ENCODE measurements around the gene EPB41L4B.
A peak's percentile ranks its signal among the peaks of the same experiment; 100 is the strongest.

EPB41L4B gene

DNA sequence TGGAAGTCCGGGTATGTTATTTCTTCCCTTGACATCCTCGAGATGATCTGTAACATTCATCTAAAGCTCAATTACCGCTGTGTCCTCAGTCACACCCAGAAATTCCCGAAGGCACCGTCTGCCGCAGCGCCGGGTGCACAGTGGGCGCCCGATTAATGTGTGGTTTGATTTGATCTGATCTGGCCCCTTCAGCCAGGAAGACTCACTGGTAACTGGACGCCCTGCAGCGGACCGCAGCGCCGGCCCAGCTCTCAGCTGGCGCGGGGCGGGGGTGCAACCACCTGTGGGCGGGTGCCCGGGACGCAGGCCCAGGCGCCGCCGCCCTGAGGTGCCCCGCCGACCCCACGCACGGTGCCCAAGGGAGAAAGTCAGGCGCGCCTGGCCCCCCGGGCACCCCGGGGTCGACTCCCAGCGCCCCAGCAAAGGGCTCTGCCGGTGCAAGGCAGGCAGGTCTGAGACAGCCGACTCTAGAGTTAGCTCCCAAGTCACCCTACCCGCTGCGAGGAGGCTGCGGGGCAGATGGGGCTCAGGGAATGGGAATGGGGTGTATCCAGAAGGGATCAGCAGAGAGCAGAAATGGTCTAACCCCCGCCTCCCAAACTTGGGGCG is 1.7 kb downstream of the EPB41L4B start:
- Histone ChIP-seq H2AFZ (ENCODE audit: low read depth, low read length) (no peak overlapping the region), H3K18ac (ENCODE audit: low read depth in 1 of 2, low read length in 2 of 2) (no peak overlapping the region), H3K23ac (ENCODE audit: low read length in 2 of 2) (peak overlapping the region in 1 of 2 experiments; percentile 50), H3K9me3 (ENCODE audit: control insufficient read depth, low read length) (no peaks in the 10 kb centered on the region), H2BK15ac (ENCODE audit: low read depth, poor library complexity, severe bottlenecking) (no peak overlapping the region), H2BK12ac (ENCODE audit: low read length in 2 of 2) (no peak overlapping the region), H3K9ac (ENCODE audit: low read length) (no peak overlapping the region), H3K4me3 (ENCODE audit: insufficient read depth in 1 of 2, low read depth in 1 of 2, low read length in 2 of 2) (peak overlapping the region in 1 of 2 experiments; percentile 3), H4K91ac (ENCODE audit: low read length) (no peak overlapping the region), H3K4ac (ENCODE audit: low read depth in 1 of 2, low read length in 2 of 2) (no peak overlapping the region), H2BK120ac (ENCODE audit: low read depth, low read length) (no peak overlapping the region), H2BK5ac (ENCODE audit: low read depth, low read length, poor library complexity, severe bottlenecking) (no peak overlapping the region), H2AK5ac (ENCODE audit: low read length, severe bottlenecking) (no peak overlapping the region), H3K27me3 (ENCODE audit: control insufficient read depth in 1 of 2, insufficient read depth in 1 of 2, low read length in 2 of 2) (peaks cover 60 to 80% of the 10 kb centered on the region in 2 experiments), H3K27ac (ENCODE audit: low read length, poor library complexity, severe bottlenecking) (no peak overlapping the region), H3K79me1 (replicated peaks; ENCODE audit: low read length, poor library complexity, severe bottlenecking) (no peaks in the 10 kb centered on the region), H3K14ac (ENCODE audit: low read length in 2 of 2) (no peak overlapping the region), H3K36me3 (ENCODE audit: control insufficient read depth in 1 of 2, insufficient read depth in 2 of 2, low read depth in 1 of 2, low read length in 2 of 2) (no peaks in the 10 kb centered on the region), H4K8ac (ENCODE audit: low read length) (no peak overlapping the region), H3K4me2 (ENCODE audit: low read length, poor library complexity, severe bottlenecking) (peak overlapping the region; percentile 63), H3K4me1 (ENCODE audit: control insufficient read depth, insufficient read depth, low read depth, low read length) (peaks cover 13% of the 10 kb centered on the region)
- no peak for DNase-seq
- 12% methylated on average over 36 of the region's 41 CpGs for WGBS

DNA sequence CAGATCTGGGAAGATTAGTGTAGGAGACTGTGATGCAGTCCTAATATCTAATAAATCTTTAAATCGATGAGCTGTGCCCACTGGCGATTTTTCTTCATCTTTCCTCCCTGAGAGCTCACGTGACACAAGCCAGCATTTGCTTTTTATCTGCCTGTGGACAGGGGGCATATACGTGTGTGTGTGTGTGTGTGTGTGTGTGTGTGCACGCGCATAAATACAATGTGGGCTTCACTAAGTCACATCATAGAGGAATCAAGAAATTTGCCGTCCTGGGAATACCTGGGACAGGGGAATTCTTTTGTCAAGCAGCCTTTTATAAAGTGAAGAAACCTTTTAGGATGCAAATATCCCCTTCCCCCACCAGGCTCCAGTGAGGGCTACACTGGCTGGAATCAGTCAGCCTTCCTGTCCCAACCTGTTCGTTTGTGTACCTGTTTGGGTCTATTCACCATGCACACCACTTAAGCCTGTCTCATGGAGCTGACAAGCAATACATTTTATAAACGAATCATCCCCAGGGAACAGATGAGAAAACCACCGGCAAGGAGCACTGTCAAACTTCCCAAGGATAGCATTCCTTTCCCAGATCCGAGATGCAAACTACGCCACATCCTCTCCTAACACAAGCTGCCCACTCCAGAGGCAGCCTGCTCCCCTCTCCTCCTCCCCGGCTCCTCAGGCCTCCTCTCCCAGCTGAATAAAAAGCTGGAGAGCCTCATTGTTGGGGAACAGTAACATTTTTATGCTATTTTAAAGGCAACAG is 2.7 kb downstream of the EPB41L4B start:
- no peak overlapping the region for H2BK15ac ChIP-seq (ENCODE audit: low read depth, poor library complexity, severe bottlenecking)
- no peak overlapping the region for H3K4me3 ChIP-seq (ENCODE audit: insufficient read depth in 1 of 2, low read depth in 1 of 2, low read length in 2 of 2)
- H3K27ac ChIP-seq (ENCODE audit: low read length, poor library complexity, severe bottlenecking), result no peak overlapping the region
- DNase-seq, result no peak
- no peak overlapping the region for H3K9ac ChIP-seq (ENCODE audit: low read length)
- peaks cover 13% of the 10 kb centered on the region for H3K4me1 ChIP-seq (ENCODE audit: control insufficient read depth, insufficient read depth, low read depth, low read length)
- H4K8ac ChIP-seq (ENCODE audit: low read length), result no peak overlapping the region
- no peak overlapping the region for H2BK120ac ChIP-seq (ENCODE audit: low read depth, low read length)
- peaks cover 59 to 80% of the 10 kb centered on the region in 2 experiments for H3K27me3 ChIP-seq (ENCODE audit: control insufficient read depth in 1 of 2, insufficient read depth in 1 of 2, low read length in 2 of 2)
- no peak overlapping the region for H3K4ac ChIP-seq (ENCODE audit: low read depth in 1 of 2, low read length in 2 of 2)
- no peak overlapping the region for H4K91ac ChIP-seq (ENCODE audit: low read length)
- H3K36me3 ChIP-seq (ENCODE audit: control insufficient read depth in 1 of 2, insufficient read depth in 2 of 2, low read depth in 1 of 2, low read length in 2 of 2), result no peaks in the 10 kb centered on the region
- no peak overlapping the region for H2AK5ac ChIP-seq (ENCODE audit: low read length, severe bottlenecking)
- no peaks in the 10 kb centered on the region for H3K79me1 ChIP-seq (replicated peaks; ENCODE audit: low read length, poor library complexity, severe bottlenecking)
- no peak overlapping the region for H3K14ac ChIP-seq (ENCODE audit: low read length in 2 of 2)
- no peak overlapping the region for H2AFZ ChIP-seq (ENCODE audit: low read depth, low read length)
- H3K4me2 ChIP-seq (ENCODE audit: low read length, poor library complexity, severe bottlenecking), result no peak overlapping the region
- WGBS, result 38% methylated on average over 12 of the region's 13 CpGs
- no peak overlapping the region for H3K23ac ChIP-seq (ENCODE audit: low read length in 2 of 2)
- H2BK5ac ChIP-seq (ENCODE audit: low read depth, low read length, poor library complexity, severe bottlenecking), result no peak overlapping the region
- no peaks in the 10 kb centered on the region for H3K9me3 ChIP-seq (ENCODE audit: control insufficient read depth, low read length)
- no peak overlapping the region for H2BK12ac ChIP-seq (ENCODE audit: low read length in 2 of 2)
- no peak overlapping the region for H3K18ac ChIP-seq (ENCODE audit: low read depth in 1 of 2, low read length in 2 of 2)

DNA sequence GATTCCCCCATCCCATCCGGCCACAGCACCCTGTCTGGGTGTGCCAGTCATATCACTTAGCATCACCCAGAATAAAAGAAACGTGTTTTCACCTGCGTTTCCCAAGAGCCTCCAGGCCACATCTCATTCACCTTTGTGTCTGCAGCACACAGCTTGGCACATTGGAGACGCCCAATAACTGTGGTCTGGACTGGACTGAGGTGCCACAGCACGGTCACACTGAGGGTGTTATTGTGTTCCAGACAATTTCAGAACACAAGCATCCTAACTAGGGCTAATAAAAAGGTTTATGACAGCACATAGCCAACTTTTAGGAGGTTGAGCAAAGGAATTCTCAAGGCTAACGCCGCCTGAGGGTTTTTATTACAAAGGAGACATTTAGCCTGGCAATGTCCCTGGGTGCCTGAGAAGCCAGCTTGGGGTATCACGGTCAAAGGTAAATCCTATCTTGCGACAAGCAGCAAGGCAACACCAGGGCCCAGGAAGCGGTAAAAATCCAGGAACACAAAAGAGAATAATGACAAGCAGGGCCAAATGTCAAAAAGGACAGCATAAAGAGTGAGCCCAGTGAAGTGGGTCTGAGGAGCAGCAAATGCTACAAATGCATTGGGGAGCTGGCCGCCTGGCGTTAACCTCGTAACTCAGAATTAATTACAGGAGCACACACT is 3.4 kb downstream of the EPB41L4B start:
- Histone ChIP-seq H2BK120ac (ENCODE audit: low read depth, low read length) (no peak overlapping the region), H2AK5ac (ENCODE audit: low read length, severe bottlenecking) (no peak overlapping the region), H2BK12ac (ENCODE audit: low read length in 2 of 2) (no peak overlapping the region), H3K23ac (ENCODE audit: low read length in 2 of 2) (no peak overlapping the region), H3K79me1 (replicated peaks; ENCODE audit: low read length, poor library complexity, severe bottlenecking) (no peaks in the 10 kb centered on the region), H3K4me2 (ENCODE audit: low read length, poor library complexity, severe bottlenecking) (no peak overlapping the region), H3K14ac (ENCODE audit: low read length in 2 of 2) (no peak overlapping the region), H3K4ac (ENCODE audit: low read depth in 1 of 2, low read length in 2 of 2) (no peak overlapping the region), H2BK15ac (ENCODE audit: low read depth, poor library complexity, severe bottlenecking) (no peak overlapping the region), H3K4me1 (ENCODE audit: control insufficient read depth, insufficient read depth, low read depth, low read length) (peaks cover 13% of the 10 kb centered on the region), H2AFZ (ENCODE audit: low read depth, low read length) (no peak overlapping the region), H4K91ac (ENCODE audit: low read length) (no peak overlapping the region), H3K4me3 (ENCODE audit: insufficient read depth in 1 of 2, low read depth in 1 of 2, low read length in 2 of 2) (no peak overlapping the region), H3K9me3 (ENCODE audit: control insufficient read depth, low read length) (no peaks in the 10 kb centered on the region), H3K27ac (ENCODE audit: low read length, poor library complexity, severe bottlenecking) (no peak overlapping the region), H2BK5ac (ENCODE audit: low read depth, low read length, poor library complexity, severe bottlenecking) (no peak overlapping the region), H3K36me3 (ENCODE audit: control insufficient read depth in 1 of 2, insufficient read depth in 2 of 2, low read depth in 1 of 2, low read length in 2 of 2) (no peaks in the 10 kb centered on the region), H4K8ac (ENCODE audit: low read length) (no peak overlapping the region), H3K27me3 (ENCODE audit: control insufficient read depth in 1 of 2, insufficient read depth in 1 of 2, low read length in 2 of 2) (peaks cover 61 to 80% of the 10 kb centered on the region in 2 experiments), H3K18ac (ENCODE audit: low read depth in 1 of 2, low read length in 2 of 2) (no peak overlapping the region), H3K9ac (ENCODE audit: low read length) (no peak overlapping the region)
- WGBS, result 80% methylated on average over 13 of the region's 13 CpGs
- DNase-seq, result no peak

DNA sequence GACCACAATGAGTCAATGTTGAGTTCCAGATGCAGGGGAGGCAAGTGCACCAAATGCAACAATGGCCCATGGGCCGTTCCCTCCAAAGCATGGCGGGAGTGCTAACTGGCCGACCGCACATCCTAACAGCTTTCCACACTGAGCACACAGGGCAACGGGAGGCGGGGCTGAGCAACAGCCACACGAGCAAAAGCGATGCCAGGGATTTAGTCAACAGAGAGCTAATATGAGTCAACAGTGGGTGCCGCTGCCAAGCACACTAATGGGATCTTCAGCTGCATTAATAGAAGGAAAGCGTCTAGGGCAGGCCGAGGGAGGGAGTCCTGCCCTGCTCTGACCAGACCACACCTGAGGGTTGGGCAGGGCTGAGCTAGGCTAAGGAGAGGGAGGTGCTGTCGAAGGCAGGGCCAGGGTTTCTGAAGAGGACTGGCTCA is 4.6 kb downstream of the EPB41L4B start:
- H3K23ac ChIP-seq (ENCODE audit: low read length in 2 of 2), result no peak overlapping the region
- H4K91ac ChIP-seq (ENCODE audit: low read length), result no peak overlapping the region
- no peak overlapping the region for H3K27ac ChIP-seq (ENCODE audit: low read length, poor library complexity, severe bottlenecking)
- H3K18ac ChIP-seq (ENCODE audit: low read depth in 1 of 2, low read length in 2 of 2), result no peak overlapping the region
- peaks cover 51 to 80% of the 10 kb centered on the region in 2 experiments for H3K27me3 ChIP-seq (ENCODE audit: control insufficient read depth in 1 of 2, insufficient read depth in 1 of 2, low read length in 2 of 2)
- DNase-seq, result no peak
- H2BK15ac ChIP-seq (ENCODE audit: low read depth, poor library complexity, severe bottlenecking), result no peak overlapping the region
- no peak overlapping the region for H2BK12ac ChIP-seq (ENCODE audit: low read length in 2 of 2)
- no peak overlapping the region for H3K9ac ChIP-seq (ENCODE audit: low read length)
- H4K8ac ChIP-seq (ENCODE audit: low read length), result no peak overlapping the region
- no peak overlapping the region for H2AK5ac ChIP-seq (ENCODE audit: low read length, severe bottlenecking)
- no peak overlapping the region for H3K4me2 ChIP-seq (ENCODE audit: low read length, poor library complexity, severe bottlenecking)
- H3K4me3 ChIP-seq (ENCODE audit: insufficient read depth in 1 of 2, low read depth in 1 of 2, low read length in 2 of 2), result no peak overlapping the region
- peaks cover 14% of the 10 kb centered on the region for H3K4me1 ChIP-seq (ENCODE audit: control insufficient read depth, insufficient read depth, low read depth, low read length)
- H3K79me1 ChIP-seq (replicated peaks; ENCODE audit: low read length, poor library complexity, severe bottlenecking), result no peaks in the 10 kb centered on the region
- no peak overlapping the region for H3K4ac ChIP-seq (ENCODE audit: low read depth in 1 of 2, low read length in 2 of 2)
- H2BK5ac ChIP-seq (ENCODE audit: low read depth, low read length, poor library complexity, severe bottlenecking), result no peak overlapping the region
- no peak overlapping the region for H2AFZ ChIP-seq (ENCODE audit: low read depth, low read length)
- no peak overlapping the region for H2BK120ac ChIP-seq (ENCODE audit: low read depth, low read length)
- H3K36me3 ChIP-seq (ENCODE audit: control insufficient read depth in 1 of 2, insufficient read depth in 2 of 2, low read depth in 1 of 2, low read length in 2 of 2), result no peaks in the 10 kb centered on the region
- H3K14ac ChIP-seq (ENCODE audit: low read length in 2 of 2), result no peak overlapping the region
- no peaks in the 10 kb centered on the region for H3K9me3 ChIP-seq (ENCODE audit: control insufficient read depth, low read length)
- 86% methylated on average over 12 of the region's 12 CpGs for WGBS

Data from mesenchymal stem cell (in vitro differentiated cells and primary cell).